HG03139 (cell line): Measurements from ENCODE around the gene DYDC2.
"Not testable (repeated sequence)": the region's sequence is repeated elsewhere in the genome, so short reads cannot be mapped to it uniquely, and the experiment has no call there.

Experiments used
- ATAC-seq: cut with Tn5 transposase; IDR thresholded peaks from one replicate; pipeline ENCODE4 v1.9.1; 2021; ENCODE audit not compliant: unreplicated experiment

Gene DYDC2

GRCh38 chr10:80411681-80412220 lies 55.2 kb downstream of the DYDC2 start:
- no peak for ATAC-seq

GRCh38 chr10:80412486-80412885 lies 55.9 kb downstream of the DYDC2 start:
- ATAC-seq: no peak

GRCh38 chr10:80413271-80413996 lies 56.9 kb downstream of the DYDC2 start:
- ATAC-seq: no peak

- ATAC-seq: no peak
These were observed 57.7 kb downstream of the DYDC2 start for GRCh38 chr10:80414142-80414895.

- ATAC-seq: no peak
These were observed 59.3 kb downstream of the DYDC2 start for GRCh38 chr10:80415734-80416478.

GRCh38 chr10:80416479-80417098 lies 60.0 kb downstream of the DYDC2 start:
- no peak for ATAC-seq

- ATAC-seq: not testable (repeated sequence)
These were observed 60.7 kb downstream of the DYDC2 start for GRCh38 chr10:80417256-80417655.
